ENCODE results near the gene C14orf132.

DNA sequence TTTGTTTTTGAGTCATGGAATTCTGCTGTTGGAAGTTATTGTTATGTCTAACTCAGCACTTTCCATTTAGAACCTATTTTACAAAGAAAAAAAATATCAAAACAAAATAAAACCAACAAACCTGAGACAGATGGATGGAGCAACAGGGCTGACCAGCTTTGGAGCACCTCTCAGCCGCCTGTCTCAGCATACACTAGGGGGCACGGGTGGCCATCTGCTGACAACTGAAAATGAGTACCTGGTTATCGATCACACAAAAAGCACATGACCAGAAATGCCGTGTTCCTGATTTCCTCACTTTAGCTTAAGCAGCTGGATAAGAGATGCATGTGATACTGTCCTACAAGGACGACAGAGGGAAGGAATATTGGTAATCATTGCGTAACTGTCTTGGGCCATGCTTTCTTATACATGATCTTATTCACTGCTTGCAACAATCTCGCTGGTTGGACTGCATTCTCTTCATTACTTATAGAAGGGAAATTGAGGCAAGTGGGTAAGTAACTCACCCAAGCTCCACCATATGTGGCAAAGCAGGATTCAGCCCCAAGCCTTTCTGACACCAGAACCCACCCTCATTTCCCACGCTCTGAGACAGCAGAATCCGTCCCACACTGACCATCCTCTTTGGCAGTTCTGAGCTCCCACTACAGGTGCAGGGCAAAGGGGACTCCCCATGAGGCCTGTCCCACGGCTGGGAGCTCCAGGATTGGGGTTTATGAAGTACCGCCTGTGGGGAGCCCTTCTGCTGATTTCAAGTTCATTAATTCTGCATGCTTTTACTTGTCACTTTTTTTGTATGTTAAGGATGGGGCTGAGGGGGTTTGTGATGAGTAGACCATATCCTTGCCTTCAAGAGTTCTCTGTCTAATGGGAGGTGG lies 43.5 kb downstream of the C14orf132 start:
- TF ChIP-seq, protein P1, sequence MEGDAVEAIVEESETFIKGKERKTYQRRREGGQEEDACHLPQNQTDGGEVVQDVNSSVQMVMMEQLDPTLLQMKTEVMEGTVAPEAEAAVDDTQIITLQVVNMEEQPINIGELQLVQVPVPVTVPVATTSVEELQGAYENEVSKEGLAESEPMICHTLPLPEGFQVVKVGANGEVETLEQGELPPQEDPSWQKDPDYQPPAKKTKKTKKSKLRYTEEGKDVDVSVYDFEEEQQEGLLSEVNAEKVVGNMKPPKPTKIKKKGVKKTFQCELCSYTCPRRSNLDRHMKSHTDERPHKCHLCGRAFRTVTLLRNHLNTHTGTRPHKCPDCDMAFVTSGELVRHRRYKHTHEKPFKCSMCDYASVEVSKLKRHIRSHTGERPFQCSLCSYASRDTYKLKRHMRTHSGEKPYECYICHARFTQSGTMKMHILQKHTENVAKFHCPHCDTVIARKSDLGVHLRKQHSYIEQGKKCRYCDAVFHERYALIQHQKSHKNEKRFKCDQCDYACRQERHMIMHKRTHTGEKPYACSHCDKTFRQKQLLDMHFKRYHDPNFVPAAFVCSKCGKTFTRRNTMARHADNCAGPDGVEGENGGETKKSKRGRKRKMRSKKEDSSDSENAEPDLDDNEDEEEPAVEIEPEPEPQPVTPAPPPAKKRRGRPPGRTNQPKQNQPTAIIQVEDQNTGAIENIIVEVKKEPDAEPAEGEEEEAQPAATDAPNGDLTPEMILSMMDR (IDR thresholded peaks at IDR 0.05) = no peak
- no peak for TF ChIP-seq POLR2A (IDR thresholded peaks at IDR 0.05)

All from Peyer's patch (tissue), 4 donors.